Suprapubic skin (tissue), 4 donors: ENCODE measurements around the gene B4GALNT4. TPM values are rescaled to one million over a fixed set of nuclear protein-coding genes. Genes with fewer than 3 reads are reported as not detected.
"Not testable (repeated sequence)": the region's sequence is repeated elsewhere in the genome, so short reads cannot be mapped to it uniquely, and the experiment has no call there.

Experiments used
- DNase-seq, 2 donors: peaks; one replicate each; pipeline ENCODE4 v3.0.0-alpha.2; 2019; ENCODE audit warnings: low spot score in 2 of 2
- H3K27ac ChIP-seq: fragments of 200-600 bp; sonication (generic); one replicate; pipeline ENCODE4 v1.5.1; 2019
- H3K27me3 ChIP-seq: fragments of 200-600 bp; sonication (generic); one replicate; pipeline ENCODE4 v1.5.1; 2019
- H3K36me3 ChIP-seq: fragments of 200-600 bp; sonication (generic); one replicate; pipeline ENCODE4 v1.5.1; 2019
- H3K4me1 ChIP-seq: fragments of 200-600 bp; sonication (generic); one replicate; pipeline ENCODE4 v1.5.1; 2019
- H3K4me3 ChIP-seq: fragments of 200-600 bp; sonication (generic); one replicate; pipeline ENCODE4 v1.5.1; 2019; ENCODE audit warnings: mild to moderate bottlenecking
- H3K9me3 ChIP-seq: fragments of 200-600 bp; sonication (generic); one replicate; pipeline ENCODE4 v1.5.1; 2019
- EP300 ChIP-seq: sonication (generic); formaldehyde crosslinking; IDR thresholded peaks from one replicate; pipeline ENCODE4 v1.6.1; 2017; ENCODE audit warnings: antibody characterized with exemption
- POLR2A ChIP-seq, 2 donors: fragments of 450-650 bp; IDR thresholded peaks; one replicate each; pipeline ENCODE4 v1.6.1; 2017; ENCODE audit warnings: antibody characterized with exemption in 2 of 2, mild to moderate bottlenecking in 2 of 2, moderate library complexity in 2 of 2
- POLR2AphosphoS5 ChIP-seq, 3 donors: sonication (generic); formaldehyde crosslinking; IDR thresholded peaks; one replicate each; pipeline ENCODE4 v1.6.1; 2017; ENCODE audit warnings: antibody characterized with exemption in 3 of 3
- WGBS: methylation state at CpG from one replicate; pipeline ENCODE4 v1.1.5; 2018; 5-methylcytosine and 5-hydroxymethylcytosine counted together
- total RNA-seq, 4 donors: library from RNA; depleted of rRNA; stranded (reverse); fragments of >200 nt; gene quantifications; one replicate each; pipeline ENCODE4 v1.1.0, GENCODE V29; 2016
- TF ChIP-seq, protein P1 (sequence below), 2 donors: fragments of 200-600 bp in 1 of 2; fragments of 450-650 bp in 1 of 2; sonication (generic) in 1 of 2; IDR thresholded peaks; one replicate each; pipeline ENCODE4 v1.5.1; 2016 to 2019; ENCODE audit warnings: antibody characterized with exemption in 2 of 2, mild to moderate bottlenecking in 1 of 2, moderate library complexity in 1 of 2

B4GALNT4 gene
- total RNA-seq, 4 donors from 2014 or later, result 1.2 to 3.0 (median 1.6) TPM

DNA sequence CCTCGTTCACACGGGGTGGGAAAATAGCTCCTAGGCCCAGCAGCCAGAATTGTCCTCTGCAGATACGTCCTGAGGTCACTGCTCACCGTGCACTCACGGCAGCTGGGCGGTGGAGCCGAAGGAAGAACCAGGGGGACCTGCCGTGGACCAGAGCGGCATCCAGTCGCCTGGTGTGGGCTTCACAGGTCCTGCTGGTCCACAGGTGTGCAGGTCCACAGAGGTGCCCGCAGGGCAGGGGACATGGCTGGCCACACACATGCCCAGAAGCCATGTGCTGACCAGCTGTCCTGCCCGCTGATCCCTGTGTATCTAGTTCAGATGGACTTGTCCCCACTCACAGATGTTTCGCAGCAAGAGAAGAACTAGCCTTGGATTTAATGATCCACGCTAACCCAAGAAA lies 14.1 kb downstream of the B4GALNT4 start:
- 94% methylated on average over 13 of the region's 14 CpGs for WGBS

DNA sequence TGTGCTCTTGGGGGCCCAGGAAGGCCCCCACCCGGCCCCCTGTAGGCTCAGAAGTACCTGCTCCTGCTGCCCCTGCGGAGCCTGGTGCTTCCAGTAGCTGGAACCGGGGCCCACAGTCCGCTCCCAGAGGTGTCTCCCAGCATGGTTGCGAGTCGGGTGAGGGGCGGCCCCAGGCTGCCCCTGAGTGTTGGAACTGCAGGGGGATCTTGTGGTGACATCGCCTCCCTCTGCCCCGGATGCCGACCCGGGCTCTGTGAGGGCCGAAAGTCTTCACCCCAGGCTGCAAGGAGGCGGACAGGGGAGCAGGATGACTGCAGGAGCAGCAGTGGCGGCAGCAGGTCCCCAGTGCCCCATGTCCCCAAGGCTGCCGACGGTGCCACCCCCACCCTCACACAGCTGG lies 15.2 kb downstream of the B4GALNT4 start:
- no peaks in the 10 kb centered on the region for H3K4me1 ChIP-seq
- WGBS, result no CpG with 5 or more reads among the region's 16 CpGs
- DNase-seq, result no peak
- peaks cover 13% of the 10 kb centered on the region for H3K27me3 ChIP-seq
- H3K4me3 ChIP-seq, result no peak overlapping the region
- TF ChIP-seq POLR2A (IDR thresholded peaks at IDR 0.05) (no peak), POLR2AphosphoS5 (IDR thresholded peaks at IDR 0.05) (no peak), EP300 (no peak)
- TF ChIP-seq, protein P1, sequence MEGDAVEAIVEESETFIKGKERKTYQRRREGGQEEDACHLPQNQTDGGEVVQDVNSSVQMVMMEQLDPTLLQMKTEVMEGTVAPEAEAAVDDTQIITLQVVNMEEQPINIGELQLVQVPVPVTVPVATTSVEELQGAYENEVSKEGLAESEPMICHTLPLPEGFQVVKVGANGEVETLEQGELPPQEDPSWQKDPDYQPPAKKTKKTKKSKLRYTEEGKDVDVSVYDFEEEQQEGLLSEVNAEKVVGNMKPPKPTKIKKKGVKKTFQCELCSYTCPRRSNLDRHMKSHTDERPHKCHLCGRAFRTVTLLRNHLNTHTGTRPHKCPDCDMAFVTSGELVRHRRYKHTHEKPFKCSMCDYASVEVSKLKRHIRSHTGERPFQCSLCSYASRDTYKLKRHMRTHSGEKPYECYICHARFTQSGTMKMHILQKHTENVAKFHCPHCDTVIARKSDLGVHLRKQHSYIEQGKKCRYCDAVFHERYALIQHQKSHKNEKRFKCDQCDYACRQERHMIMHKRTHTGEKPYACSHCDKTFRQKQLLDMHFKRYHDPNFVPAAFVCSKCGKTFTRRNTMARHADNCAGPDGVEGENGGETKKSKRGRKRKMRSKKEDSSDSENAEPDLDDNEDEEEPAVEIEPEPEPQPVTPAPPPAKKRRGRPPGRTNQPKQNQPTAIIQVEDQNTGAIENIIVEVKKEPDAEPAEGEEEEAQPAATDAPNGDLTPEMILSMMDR (IDR thresholded peaks at IDR 0.05), result no peak
- H3K9me3 ChIP-seq, result no peaks in the 10 kb centered on the region
- no peaks in the 10 kb centered on the region for H3K36me3 ChIP-seq
- no peak overlapping the region for H3K27ac ChIP-seq

More for the DNA sequence above, 14.1 kb downstream of the B4GALNT4 start:
- Histone ChIP-seq H3K4me3 (no peak overlapping the region), H3K9me3 (no peaks in the 10 kb centered on the region), H3K4me1 (no peaks in the 10 kb centered on the region), H3K36me3 (no peaks in the 10 kb centered on the region), H3K27me3 (peaks cover 13% of the 10 kb centered on the region), H3K27ac (no peak overlapping the region)
- no peak for TF ChIP-seq POLR2A (IDR thresholded peaks at IDR 0.05)
- no peak for TF ChIP-seq EP300
- TF ChIP-seq, protein P1 (IDR thresholded peaks at IDR 0.05), result no peak
- no peak for TF ChIP-seq POLR2AphosphoS5 (IDR thresholded peaks at IDR 0.05)
- no peak for DNase-seq

- H3K27me3 ChIP-seq, result peaks cover 3% of the 10 kb centered on the region
- H3K36me3 ChIP-seq, result no peaks in the 10 kb centered on the region
- peaks cover under 1% of the 10 kb centered on the region for H3K4me1 ChIP-seq
- no peak overlapping the region for H3K27ac ChIP-seq
- H3K4me3 ChIP-seq, result no peak overlapping the region
- TF ChIP-seq POLR2A (IDR thresholded peaks at IDR 0.05), result no peak
- no peak for TF ChIP-seq POLR2AphosphoS5 (IDR thresholded peaks at IDR 0.05)
- TF ChIP-seq EP300, result no peak
- TF ChIP-seq, protein P1 (IDR thresholded peaks at IDR 0.05), result no peak
- 100% methylated on average over 1 of the region's 19 CpGs for WGBS
- DNase-seq, result no peak
- no peaks in the 10 kb centered on the region for H3K9me3 ChIP-seq
Observed at GRCh38 chr11:385594-386351, 16.5 kb downstream of the B4GALNT4 start.

DNA sequence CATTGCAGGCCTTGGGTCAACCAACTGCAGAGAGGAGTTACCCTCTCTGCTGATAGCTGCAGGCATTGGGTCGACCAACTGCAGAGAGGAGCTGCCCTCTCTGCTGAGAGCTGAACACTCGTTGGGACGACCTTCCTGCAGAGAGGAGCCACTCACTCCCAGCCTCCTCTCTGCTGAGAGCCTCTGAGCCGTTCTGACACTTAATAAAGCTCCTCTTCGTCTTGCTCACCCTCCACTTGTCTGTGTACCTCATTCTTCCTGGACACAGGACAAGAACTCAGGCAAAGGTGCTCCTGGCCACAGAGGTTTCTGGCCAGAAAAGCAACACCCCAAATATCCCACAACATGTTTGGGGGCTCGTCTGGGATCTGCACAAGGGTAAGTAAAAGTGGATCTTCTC lies 17.2 kb downstream of the B4GALNT4 start:
- no peaks in the 10 kb centered on the region for H3K36me3 ChIP-seq
- DNase-seq, result no peak
- WGBS, result 95% methylated on average over 6 of the region's 6 CpGs
- H3K27ac ChIP-seq, result no peak overlapping the region
- peaks cover 5% of the 10 kb centered on the region for H3K27me3 ChIP-seq
- H3K4me1 ChIP-seq, result peaks cover 7% of the 10 kb centered on the region
- TF ChIP-seq POLR2A (IDR thresholded peaks at IDR 0.05), result no peak
- no peak for TF ChIP-seq EP300
- no peak for TF ChIP-seq POLR2AphosphoS5 (IDR thresholded peaks at IDR 0.05)
- TF ChIP-seq, protein P1 (IDR thresholded peaks at IDR 0.05), result no peak
- H3K4me3 ChIP-seq, result no peak overlapping the region
- no peaks in the 10 kb centered on the region for H3K9me3 ChIP-seq

DNA sequence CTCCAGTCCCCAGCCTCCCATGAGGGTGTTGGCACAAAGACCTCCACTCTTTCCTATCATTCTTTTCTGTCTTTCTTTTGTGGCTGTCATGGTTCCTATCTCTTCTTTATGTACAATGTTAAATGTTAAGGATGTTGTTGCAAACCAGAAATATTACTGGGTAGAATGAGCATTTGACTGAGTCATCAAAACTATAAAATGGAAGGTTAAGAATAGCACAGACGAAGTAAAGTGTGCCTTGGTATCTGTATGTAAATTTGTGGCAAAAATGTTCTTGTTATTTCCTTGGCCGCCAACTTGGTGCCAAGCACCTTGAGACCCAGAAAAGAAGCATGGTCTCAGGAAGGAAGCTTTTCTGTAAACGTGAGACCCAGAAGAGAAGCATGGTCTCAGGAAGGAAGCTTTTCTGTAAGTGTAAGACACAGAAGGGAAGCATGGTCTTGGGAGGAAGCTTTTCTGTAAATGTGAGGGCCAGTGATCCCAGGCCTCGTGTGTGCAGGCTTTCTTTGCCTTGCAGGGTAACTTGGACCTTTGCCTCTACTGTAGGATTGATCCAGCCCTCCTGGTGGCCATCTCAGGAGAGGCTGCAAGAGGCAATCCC lies 18.0 kb downstream of the B4GALNT4 start:
- no peak for TF ChIP-seq POLR2A (IDR thresholded peaks at IDR 0.05)
- no peak for TF ChIP-seq EP300
- TF ChIP-seq POLR2AphosphoS5 (IDR thresholded peaks at IDR 0.05), result no peak
- TF ChIP-seq, protein P1 (IDR thresholded peaks at IDR 0.05), result no peak
- WGBS, result 63% methylated on average over 4 of the region's 4 CpGs
- Histone ChIP-seq H3K27ac (no peak overlapping the region), H3K4me3 (no peak overlapping the region), H3K36me3 (no peaks in the 10 kb centered on the region), H3K4me1 (peaks cover 16% of the 10 kb centered on the region), H3K27me3 (peaks cover 13% of the 10 kb centered on the region), H3K9me3 (no peaks in the 10 kb centered on the region)
- DNase-seq, result no peak

GRCh38 chr11:389369-389768 lies 20.1 kb downstream of the B4GALNT4 start:
- not testable (repeated sequence) for DNase-seq, H3K9me3 ChIP-seq, H3K36me3 ChIP-seq, H3K4me3 ChIP-seq, H3K27ac ChIP-seq
- 81% methylated on average over 6 of the region's 17 CpGs for WGBS
- H3K4me1 ChIP-seq, result peaks cover 17% of the 10 kb centered on the region
- peaks cover 13% of the 10 kb centered on the region for H3K27me3 ChIP-seq
